ENCODE measurements around the gene ZNF692.
"Not testable (repeated sequence)": the region's sequence is repeated elsewhere in the genome, so short reads cannot be mapped to it uniquely, and the experiment has no call there.

The ZNF692 gene

DNA sequence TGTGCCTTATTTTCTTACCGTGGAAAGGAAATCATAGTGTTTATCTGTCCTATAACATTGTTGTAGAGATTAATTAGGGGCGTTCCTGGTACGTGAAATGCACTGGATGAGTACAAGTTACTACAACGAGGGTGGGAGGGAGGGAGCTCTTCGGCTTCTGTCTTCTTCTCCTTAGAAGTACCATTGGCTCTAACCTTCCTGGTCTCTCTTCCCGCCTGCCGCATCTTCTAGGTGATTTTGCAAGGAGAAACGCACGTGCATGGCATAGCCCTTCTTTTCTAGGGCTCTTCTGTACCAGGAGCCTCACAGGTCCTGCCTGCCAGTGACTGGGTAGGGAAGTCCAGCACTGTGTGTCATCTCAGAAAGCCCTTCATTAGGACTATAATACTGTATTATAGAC lies 50.0 kb downstream of the ZNF692 start:
- no peak for DNase-seq (ENCODE audit: low read depth in 2 of 2)

DNA sequence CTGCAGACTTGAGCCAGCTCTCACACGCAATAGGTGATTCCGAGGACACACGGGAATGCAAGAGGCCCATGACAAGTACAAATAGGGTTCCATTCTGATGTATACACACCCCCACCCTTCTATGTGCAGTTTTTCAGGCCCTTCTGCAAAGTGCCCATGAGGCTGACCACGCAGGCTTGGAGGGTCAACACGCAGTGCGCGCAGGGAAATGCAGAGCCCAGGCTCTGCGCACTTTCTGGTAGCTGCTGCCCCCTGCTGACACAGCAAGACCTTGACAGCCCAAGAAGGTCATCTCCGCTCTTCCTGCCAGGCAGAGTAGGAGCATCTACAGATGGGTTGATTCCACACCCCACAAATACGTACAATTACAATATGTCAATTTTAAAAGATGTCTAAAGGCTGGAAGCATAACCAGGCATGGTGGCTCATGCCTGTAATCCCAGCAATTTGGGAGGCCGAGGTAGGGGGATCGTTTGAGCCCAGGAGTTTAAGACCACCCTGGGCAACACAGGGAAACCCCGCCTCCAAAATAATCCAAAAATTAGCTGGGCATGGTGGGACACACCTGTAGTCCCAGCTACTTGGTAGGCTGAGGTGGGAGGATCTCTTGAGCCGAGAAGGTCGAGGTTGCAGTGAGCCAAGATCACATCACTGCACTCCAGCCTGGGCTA lies 51.7 kb downstream of the ZNF692 start:
- DNase-seq (ENCODE audit: low read depth in 2 of 2): peak; percentile 17 to 53

DNA sequence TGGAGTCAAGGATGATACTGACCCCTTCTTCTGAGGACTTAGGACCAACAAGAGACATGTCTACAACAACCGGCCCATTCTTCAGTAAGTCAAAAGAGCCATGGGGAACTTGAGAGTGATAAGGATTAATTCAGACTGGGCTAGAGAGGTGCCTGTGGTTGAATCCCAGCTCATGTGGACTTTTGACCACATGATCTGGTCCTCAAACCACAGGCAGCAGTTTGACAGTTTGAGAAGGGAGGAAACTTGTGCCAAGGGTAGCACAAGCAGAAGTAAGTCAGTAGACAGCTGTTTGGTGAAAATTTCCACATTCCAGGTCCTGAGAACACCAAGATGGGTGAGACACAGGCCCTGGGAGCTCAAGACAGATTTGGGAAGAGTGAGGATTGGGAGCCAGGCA lies 53.0 kb downstream of the ZNF692 start:
- no peak for DNase-seq (ENCODE audit: low read depth in 2 of 2)

DNA sequence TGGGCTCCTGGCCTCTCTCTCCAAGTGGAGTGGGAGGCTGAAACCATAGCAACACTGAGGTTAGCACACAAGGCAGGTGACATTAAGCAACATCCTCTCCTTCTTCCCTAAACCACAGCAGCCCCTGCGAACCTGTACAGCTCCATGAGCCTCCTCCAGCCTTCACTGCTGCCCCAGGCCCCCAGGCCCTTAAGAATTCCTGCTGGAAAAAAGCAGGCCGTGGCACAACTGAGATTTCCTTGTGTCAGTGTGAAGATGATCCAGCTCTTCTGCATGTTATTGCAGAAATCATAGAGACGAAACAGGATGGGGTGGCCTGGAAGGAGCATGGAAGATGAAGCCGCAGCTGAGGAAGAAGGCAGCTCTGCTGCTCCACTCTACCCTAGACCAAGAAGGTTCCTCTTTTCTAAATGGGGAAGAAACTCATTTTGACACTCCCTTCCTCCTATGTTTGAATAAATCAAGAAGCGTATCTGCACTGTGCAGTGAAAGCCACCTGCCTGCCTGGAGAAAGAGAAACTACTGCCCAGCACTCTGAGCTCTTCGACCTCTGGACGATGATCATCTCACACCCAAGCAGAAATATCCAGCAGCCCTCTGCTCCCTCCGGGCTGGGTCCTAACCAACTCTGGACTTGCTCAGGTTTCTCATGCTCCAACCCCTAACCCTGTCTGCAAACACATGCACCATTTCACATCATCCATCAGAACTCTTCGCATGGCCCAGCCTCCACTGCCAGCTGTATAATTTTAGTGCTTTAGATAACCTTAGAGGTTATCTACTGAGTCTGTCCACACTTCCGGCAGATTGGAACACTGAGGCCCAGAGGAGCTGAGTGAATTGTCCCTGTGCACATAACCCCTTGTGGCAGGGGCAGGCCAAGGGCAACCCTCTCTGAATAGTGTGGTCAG lies 53.9 kb downstream of the ZNF692 start:
- DNase-seq (ENCODE audit: low read depth in 2 of 2): no peak

DNA sequence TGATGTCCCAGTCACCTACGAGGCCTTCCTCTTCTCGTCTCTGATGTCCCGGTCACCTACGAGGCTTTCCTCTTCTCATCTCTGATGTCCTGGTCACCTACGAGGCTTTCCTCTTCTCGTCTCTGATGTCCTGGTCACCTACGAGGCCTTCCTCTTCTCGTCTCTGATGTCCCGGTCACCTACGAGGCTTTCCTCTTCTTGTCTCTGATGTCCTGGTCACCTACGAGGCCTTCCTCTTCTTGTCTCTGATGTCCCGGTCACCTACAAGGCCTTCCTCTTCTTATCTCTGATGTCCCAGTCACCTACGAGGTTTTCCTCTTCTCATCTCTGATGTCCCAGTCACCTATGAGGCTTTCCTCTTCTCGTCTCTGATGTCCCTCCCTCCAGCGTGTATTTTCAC lies 55.4 kb downstream of the ZNF692 start:
- not testable (repeated sequence) for DNase-seq (ENCODE audit: low read depth in 2 of 2)

DNA sequence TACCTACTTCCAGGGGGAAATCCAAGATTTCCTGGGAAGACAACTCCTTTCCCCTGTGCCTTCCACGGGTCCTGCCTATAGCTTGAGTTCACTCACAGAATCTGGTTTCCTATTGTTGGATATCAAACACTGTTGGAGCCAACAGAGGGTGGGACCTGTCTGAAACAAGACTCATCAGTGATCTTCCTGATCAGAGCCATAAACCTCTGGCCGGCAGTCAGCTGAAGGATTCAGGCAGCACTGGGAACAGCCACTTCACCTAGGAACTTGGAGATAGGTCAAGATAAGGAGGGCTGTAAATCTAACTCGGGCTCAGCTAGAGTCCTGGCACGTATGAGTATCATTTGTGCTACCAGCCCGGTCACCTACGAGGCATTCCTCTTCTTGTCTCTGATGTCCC lies 56.4 kb downstream of the ZNF692 start:
- no peak for DNase-seq (ENCODE audit: low read depth in 2 of 2)

DNA sequence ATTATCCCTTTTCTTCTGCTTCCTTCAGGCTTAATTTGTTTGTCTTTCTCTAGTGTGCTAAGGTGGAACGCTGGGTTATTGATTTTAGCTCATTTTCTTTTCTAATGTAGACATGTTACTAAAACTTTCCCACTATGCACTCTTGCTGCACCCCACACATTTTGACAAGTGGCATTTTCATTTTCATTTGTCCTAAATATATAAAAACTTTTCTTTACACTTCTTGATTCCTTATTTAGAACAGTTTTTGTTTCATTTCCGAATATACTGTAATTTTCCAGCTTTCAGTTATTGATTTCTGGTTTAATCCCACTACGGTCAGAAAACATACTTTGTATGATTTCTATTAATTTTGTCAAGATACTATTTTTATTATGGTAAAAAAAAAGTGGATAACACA lies 58.4 kb downstream of the ZNF692 start:
- no peak for DNase-seq (ENCODE audit: low read depth in 2 of 2)
